ENCODE data around the gene GNG3. TPM values are rescaled to one million over a fixed set of nuclear protein-coding genes. Genes with fewer than 3 reads are reported as not detected.

The GNG3 gene
- total RNA-seq = not detected in 2 replicates

DNA sequence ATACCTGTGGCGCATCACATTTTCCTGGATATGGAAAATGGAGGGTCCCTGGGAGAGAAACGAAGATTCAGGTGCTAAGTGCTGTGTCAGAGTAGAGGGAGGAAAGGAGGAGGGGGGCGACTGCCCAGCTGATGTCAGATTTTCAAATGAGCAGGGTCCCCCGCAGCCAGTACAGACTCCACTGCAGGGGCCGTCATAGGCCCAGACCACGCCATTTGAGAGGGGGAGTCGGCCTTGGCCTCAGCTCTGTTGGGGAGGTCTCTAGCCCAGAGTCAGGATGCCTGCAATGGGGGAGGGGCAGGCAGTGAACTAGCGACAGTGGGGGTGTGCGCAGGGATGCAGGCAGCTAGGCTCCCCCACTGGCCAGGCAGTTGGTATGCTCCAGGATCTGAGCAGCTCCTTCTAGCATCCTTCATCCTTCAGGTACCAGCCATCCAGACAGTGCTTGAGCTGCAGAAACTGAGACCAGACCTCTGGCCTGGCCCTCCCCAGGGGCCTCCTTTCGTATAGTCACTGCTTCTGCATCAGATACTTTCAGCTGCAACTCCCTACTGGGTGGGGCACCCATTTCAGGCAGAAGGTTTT lies at the start of gene GNG3, which contains the start of gene BSCL2:
Gene GNG3 (plus strand): TSS at position 400 of the 585 bp plus-strand sequence. CDS start 620 bp downstream, outside the sequence.
Gene BSCL2 (minus strand): TSS at position 148 of the 585 bp plus-strand sequence. CDS start 229 bp downstream, outside the sequence.

DNA sequence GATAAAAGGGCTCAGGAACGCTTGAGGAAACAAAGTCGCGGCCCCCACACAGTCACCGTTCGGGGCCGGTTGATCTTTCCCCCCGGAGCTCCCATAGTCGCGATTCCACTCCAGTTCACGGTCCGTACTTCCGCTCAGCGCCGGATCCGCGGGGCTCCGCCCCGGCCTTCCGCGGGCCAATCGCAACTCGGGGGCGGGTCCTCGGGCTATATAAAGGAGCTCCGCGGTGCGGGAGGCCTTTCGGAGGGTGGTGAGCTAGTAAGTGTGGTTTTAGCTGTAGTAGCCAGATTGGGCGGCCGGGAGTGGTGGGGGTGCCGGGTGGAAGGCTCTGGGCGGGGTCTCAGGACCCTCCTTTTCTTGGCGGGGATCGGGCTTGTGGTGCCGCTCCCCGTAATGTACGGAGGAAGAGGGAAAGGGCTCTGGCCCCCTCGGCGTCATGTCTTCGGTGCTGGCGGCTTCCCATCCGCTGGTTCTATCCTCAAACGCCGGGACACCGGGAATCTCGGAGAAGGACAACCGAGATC lies 42.3 kb upstream of the GNG3 start, which contains the start of the genes C11orf98 and CSKMT:
Gene C11orf98 (minus strand): TSS at position 136 of the 524 bp plus-strand sequence. CDS start 41 bp downstream, at position 95.
Gene CSKMT (plus strand): TSS at position 238 of the 524 bp plus-strand sequence. CDS start 568 bp downstream, outside the sequence.

DNA sequence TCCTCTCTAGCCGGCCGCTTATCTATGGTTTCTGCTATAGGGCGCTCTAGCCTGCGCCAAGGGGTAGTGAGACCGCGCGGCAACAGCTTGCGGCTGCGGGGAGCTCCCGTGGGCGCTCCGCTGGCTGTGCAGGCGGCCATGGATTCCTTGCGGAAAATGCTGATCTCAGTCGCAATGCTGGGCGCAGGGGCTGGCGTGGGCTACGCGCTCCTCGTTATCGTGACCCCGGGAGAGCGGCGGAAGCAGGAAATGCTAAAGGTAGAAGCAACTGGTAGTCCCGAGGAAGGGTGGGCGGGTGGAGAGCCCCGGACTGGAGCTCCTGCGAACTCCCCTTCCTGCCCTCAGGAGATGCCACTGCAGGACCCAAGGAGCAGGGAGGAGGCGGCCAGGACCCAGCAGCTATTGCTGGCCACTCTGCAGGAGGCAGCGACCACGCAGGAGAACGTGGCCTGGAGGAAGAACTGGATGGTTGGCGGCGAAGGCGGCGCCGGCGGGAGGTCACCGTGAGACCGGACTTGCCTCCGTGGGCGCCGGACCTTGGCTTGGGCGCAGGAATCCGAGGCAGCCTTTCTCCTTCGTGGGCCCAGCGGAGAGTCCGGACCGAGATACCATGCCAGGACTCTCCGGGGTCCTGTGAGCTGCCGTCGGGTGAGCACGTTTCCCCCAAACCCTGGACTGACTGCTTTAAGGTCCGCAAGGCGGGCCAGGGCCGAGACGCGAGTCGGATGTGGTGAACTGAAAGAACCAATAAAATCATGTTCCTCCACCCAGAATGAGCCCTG lies 35.7 kb upstream of the GNG3 start, which contains the start of the genes LBHD1 and UQCC3:
Gene LBHD1 (minus strand): TSS at position 660 of the 782 bp plus-strand sequence. CDS start 2,236 bp downstream, outside the sequence.
Gene UQCC3 (plus strand): TSS at position 66 of the 782 bp plus-strand sequence. CDS start 73 bp downstream, at position 139.

DNA sequence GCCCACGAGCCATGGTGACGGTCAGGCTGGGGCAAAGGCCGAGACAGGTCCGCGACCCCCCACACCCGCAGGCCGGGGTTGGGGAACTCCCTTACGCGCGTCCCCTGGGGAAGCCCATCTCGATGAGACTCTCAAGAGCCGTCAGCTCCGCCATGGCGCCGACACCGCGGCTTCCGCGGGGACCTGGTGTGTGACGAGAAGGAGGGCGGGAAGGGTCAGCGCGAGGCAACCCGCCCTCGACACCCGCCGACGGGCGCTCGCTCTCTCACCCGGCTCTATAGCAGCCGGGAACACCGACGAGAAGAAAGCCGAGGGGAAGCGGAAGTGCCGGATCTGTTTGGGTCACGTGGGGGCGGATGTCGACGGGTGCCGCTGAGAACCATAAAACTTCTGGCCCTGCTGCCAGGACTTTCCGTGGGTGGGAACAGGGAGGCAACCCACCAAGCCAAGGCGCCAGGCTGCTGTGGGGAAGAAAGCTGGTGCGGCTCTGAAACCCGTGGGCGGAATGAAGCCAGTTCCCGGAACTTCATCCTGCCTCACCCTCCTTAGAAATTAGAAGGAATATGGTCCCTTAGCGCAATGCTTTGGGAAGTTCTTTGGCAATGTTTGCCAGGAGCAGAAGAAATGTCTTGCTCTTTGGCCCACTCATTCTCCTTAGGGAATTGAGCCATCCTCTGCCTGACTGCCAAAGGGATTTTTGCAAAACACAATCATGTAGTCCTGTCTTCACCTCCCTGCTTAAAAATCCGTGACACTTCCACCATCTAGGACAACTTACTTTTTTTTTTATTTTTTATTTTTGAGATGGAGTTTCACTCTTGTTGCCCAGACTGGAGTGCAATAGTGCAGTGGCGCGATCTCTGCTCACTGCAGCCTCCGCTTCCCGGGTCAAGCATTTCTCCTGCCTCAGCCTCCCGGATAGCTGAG lies 28.4 kb upstream of the GNG3 start, which contains the start of gene UBXN1:
Gene UBXN1 (minus strand): TSS at position 304 of the 927 bp plus-strand sequence. CDS start 150 bp downstream, at position 154.

DNA sequence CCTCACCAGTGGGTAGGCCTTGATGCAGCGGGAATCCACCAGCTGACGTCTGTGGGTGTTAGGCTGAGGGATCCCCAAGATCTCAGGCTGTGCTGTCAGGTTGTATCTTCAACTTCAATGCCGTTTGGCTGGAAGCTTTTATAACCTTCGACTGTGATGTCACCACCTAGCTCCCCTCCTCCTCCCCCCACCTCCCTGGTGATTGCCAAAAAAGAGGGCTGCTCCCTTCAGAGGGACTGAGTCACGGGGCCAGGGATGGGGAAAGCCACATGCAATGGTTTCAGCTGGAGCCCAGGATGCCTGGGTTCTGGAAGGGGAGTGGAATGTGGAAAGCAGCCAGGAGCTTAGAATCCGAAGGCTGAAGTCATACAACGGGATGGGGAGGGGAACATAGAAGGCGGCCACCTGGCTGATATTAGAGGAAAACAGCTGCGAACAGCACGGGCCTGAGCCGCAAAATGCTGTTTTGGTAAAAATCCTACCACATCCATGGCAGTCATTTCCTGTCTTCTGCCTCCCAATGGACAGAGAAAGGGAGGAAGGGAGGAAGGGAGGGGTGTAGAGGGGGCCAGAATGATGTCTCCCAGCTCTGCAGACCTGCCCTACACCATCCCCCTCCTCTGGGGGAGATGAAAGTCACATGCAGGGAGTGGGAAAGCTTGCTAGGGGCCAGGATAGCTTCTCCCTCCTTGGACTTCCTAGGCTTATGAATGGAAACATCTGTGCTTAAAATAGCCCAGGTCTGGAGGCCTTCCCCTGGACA lies 17.9 kb upstream of the GNG3 start, which contains the start of gene LRRN4CL:
Gene LRRN4CL (minus strand): TSS at position 110 of the 763 bp plus-strand sequence. CDS start 1,022 bp downstream, outside the sequence.

DNA sequence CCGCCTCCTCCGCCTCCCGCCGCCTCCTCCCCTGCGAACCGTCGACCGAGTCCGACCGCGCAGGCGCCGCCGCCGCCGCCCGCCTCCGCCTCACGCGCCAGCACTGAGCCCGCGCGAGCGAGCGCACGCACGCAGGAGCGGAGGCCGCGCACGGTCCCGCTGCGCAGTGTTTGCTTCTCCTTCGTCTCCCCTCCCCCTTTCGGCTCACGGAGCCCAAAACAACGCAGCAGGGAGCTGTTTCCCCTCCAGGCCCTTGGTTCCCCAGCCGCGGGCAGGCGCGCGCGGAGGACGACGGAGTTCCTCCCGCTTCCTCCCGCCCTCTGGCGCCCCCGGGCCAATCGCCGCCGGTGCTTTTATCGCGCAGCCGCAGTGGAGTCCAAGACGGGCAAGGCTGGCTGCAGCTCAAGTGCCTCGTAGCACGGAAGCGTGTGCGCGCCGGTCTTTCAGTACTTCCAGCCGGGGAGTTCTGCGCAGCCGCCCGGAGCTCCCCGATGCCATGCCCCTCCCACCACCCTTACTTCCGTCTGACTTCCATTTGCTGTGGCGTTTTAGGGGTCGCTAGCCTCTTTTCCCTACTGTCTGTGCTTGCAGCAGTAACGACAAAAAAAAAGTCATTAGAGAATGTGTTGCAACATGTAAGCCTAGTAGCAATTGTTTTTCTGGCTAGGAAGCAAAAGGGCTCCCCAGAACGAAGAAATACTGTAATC lies 19.8 kb downstream of the GNG3 start, which contains the start of gene HNRNPUL2:
Gene HNRNPUL2 (minus strand): TSS at position 293 of the 707 bp plus-strand sequence. CDS start 301 bp downstream, outside the sequence.

DNA sequence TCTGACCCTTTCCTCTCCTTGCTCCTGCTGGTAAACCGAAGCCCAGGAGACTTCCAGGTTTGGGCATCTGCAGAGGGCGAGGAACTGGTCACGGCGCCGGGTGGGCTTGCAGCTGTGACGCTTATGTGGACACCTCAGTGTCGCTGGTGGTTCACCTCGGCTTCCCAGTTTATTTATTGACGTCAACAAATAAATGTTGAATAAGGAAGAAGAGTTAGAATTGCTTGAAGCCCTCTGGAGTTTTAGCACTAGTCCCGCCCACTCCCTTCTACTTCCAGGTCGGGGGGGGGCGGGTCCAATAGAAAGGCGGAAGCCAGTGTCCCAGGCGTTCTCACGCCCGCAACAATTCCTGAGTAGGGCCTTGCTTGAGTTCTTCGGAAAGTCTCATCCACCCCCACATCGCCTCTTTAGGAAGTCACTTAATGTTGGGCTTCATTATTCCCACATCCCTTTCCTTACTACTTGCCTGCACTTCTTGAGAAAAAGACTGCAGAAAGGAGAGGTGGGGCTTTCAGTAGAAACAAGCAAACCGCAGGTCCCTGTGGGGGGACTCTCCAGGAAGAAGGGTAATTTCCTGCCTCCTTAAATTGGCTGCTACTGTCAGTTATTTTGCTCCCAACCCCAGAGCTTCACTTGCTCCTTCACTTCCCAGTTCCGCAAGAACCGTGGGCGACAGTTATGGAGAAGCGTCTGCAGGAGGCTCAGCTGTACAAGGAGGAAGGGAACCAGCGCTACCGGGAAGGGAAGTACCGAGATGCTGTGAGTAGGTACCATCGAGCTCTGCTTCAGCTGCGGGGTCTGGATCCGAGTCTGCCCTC lies 20.9 kb downstream of the GNG3 start, which contains the start of gene TTC9C:
Gene TTC9C (plus strand): TSS at position 316 of the 818 bp plus-strand sequence. CDS start 363 bp downstream, at position 679.

DNA sequence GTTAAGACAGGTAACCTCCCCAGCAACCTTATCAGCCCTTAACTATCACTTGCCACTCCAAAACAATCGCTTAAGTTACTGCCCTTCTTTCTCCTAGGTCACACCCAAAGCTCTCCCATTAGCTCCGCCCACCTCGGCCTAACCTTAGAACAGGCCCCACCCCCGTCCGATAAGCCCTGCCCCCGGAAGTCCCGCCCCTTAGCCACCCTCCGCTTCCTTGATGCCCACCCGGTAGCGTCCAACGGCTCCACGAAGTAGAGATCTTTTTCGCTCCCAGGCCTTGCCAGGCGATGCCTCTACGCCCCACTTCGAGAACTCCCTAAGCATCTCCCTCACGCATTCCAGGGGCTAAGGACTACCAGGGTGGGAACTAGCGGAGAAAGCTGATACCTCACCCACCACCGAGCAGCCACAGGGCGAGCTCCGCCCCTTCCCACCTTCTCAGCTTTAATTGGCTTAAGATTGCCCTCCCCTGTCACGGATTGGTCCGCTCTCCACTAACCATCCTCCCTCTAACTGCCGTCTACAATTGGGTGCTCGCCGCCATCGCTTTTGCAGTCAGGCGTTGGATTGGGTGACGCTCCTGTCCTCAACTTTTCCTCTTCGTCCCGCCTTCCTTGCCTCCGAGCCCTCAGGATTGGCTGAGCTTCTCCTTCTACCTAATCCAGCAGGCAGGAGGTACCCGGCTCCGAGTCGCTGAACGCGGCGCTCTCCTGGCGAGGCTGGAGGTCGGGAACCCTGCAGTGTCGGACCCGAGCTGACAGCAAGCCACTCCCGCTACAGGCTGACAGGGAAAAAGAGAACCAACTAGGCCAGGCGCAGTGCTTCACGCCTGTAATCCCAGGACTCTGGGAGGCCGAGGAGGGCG lies 46.5 kb downstream of the GNG3 start, which contains the start of gene ZBTB3:
Gene ZBTB3 (minus strand): TSS at position 425 of the 868 bp plus-strand sequence. CDS start 496 bp downstream, outside the sequence.

Other genes with a start within 250 kb of the GNG3 start
- gene AHNAK, start 160.9 kb upstream of the GNG3 start, total RNA-seq = 329 and 449 TPM in 2 replicates
- 1,133 and 1,197 TPM in 2 replicates for gene EEF1G, start 133.8 kb upstream of the GNG3 start, total RNA-seq
- 9.2 and 12.8 TPM in 2 replicates for gene TUT1, start 116.2 kb upstream of the GNG3 start, total RNA-seq
- 177 and 185 TPM in 2 replicates for gene MTA2, start 105.8 kb upstream of the GNG3 start, total RNA-seq
- 26.9 and 35.7 TPM in 2 replicates for gene EML3, start 94.9 kb upstream of the GNG3 start, total RNA-seq
- 2.1 and 4.9 TPM in 2 replicates for gene ROM1, start 94.4 kb upstream of the GNG3 start, total RNA-seq
- gene B3GAT3, start 85.7 kb upstream of the GNG3 start, total RNA-seq = 16.7 and 19.2 TPM in 2 replicates
- gene GANAB, start 61.1 kb upstream of the GNG3 start, total RNA-seq = 177 and 354 TPM in 2 replicates
- gene INTS5, start 54.4 kb upstream of the GNG3 start, total RNA-seq = 16.8 and 20.8 TPM in 2 replicates
- 29.8 and 31.6 TPM in 2 replicates for gene C11orf98, start 42.5 kb upstream of the GNG3 start, total RNA-seq
- gene CSKMT, start 42.4 kb upstream of the GNG3 start, total RNA-seq = 7.7 and 7.9 TPM in 2 replicates
- gene UQCC3, start 36.0 kb upstream of the GNG3 start, total RNA-seq = 9.0 and 10.5 TPM in 2 replicates
- 1.6 and 2.8 TPM in 2 replicates for gene LBHD1, start 35.4 kb upstream of the GNG3 start, total RNA-seq
- 145 and 155 TPM in 2 replicates for gene UBXN1, start 28.6 kb upstream of the GNG3 start, total RNA-seq
- under 0.01 and 0.31 TPM in 2 replicates for gene LRRN4CL, start 18.1 kb upstream of the GNG3 start, total RNA-seq
- gene BSCL2, start 252 bp upstream of the GNG3 start, total RNA-seq = 14.2 and 15.7 TPM in 2 replicates
- 9.9 and 18.2 TPM in 2 replicates for gene HNRNPUL2, start 19.8 kb downstream of the GNG3 start, total RNA-seq
- gene TTC9C, start 20.8 kb downstream of the GNG3 start, total RNA-seq = 32.5 and 33.0 TPM in 2 replicates
- gene ZBTB3, start 46.5 kb downstream of the GNG3 start, total RNA-seq = 7.8 TPM in 2 replicates
- gene POLR2G, start 53.9 kb downstream of the GNG3 start, total RNA-seq = 49.9 and 61.2 TPM in 2 replicates
- gene TAF6L, start 63.7 kb downstream of the GNG3 start, total RNA-seq = 19.3 and 43.2 TPM in 2 replicates
- gene TMEM179B, start 79.7 kb downstream of the GNG3 start, total RNA-seq = 17.2 and 21.3 TPM in 2 replicates
- gene TMEM223, start 84.3 kb downstream of the GNG3 start, total RNA-seq = 11.3 and 11.5 TPM in 2 replicates
- 11.8 and 50.6 TPM in 2 replicates for gene NXF1, start 97.8 kb downstream of the GNG3 start, total RNA-seq
- gene STX5, start 124.4 kb downstream of the GNG3 start, total RNA-seq = 35.9 and 40.8 TPM in 2 replicates
- not detected in 2 replicates for gene TEX54, start 125.2 kb downstream of the GNG3 start, total RNA-seq
- 61.4 and 67.5 TPM in 2 replicates for gene WDR74, start 131.9 kb downstream of the GNG3 start, total RNA-seq
- gene SLC3A2, start 173.2 kb downstream of the GNG3 start, total RNA-seq = 86.1 and 87.2 TPM in 2 replicates
- not detected in 2 replicates for gene CHRM1, start 213.7 kb downstream of the GNG3 start, total RNA-seq